ENCODE measurements around the gene PITPNC1.
"Not testable (repeated sequence)": the region's sequence is repeated elsewhere in the genome, so short reads cannot be mapped to it uniquely, and the experiment has no call there.

Gene PITPNC1

GRCh38 chr17:67577429-67578141, 200.5 kb downstream of the PITPNC1 start:
- no peaks in the 10 kb centered on the region for H3K79me2 ChIP-seq (ENCODE audit: control insufficient read depth, insufficient read depth, low read length, unreplicated experiment)
- no peaks in the 10 kb centered on the region for H3K27me3 ChIP-seq (ENCODE audit: insufficient read depth, low read length)
- H3K4me3 ChIP-seq (ENCODE audit: low read depth, low read length) = no peak overlapping the region
- H2AFZ ChIP-seq (ENCODE audit: low read length, unreplicated experiment) = no peak overlapping the region
- no peaks in the 10 kb centered on the region for H3K4me1 ChIP-seq (ENCODE audit: control insufficient read depth, insufficient read depth, low read length, unreplicated experiment)
- no peak overlapping the region for H3K27ac ChIP-seq (ENCODE audit: low read depth, low read length)
- no peaks in the 10 kb centered on the region for H3K36me3 ChIP-seq (ENCODE audit: insufficient read depth, low read length)

GRCh38 chr17:67578142-67578457, 201.0 kb downstream of the PITPNC1 start:
- Histone ChIP-seq H3K79me2 (ENCODE audit: control insufficient read depth, insufficient read depth, low read length, unreplicated experiment) (no peaks in the 10 kb centered on the region), H2AFZ (ENCODE audit: low read length, unreplicated experiment) (no peak overlapping the region), H3K27ac (ENCODE audit: low read depth, low read length) (no peak overlapping the region), H3K36me3 (ENCODE audit: insufficient read depth, low read length) (no peaks in the 10 kb centered on the region), H3K4me1 (ENCODE audit: control insufficient read depth, insufficient read depth, low read length, unreplicated experiment) (no peaks in the 10 kb centered on the region), H3K4me3 (ENCODE audit: low read depth, low read length) (no peak overlapping the region), H3K27me3 (ENCODE audit: insufficient read depth, low read length) (no peaks in the 10 kb centered on the region)

- not testable (repeated sequence) for H3K27me3 ChIP-seq (ENCODE audit: insufficient read depth, low read length); H3K27ac ChIP-seq (ENCODE audit: low read depth, low read length); H3K4me1 ChIP-seq (ENCODE audit: control insufficient read depth, insufficient read depth, low read length, unreplicated experiment); H3K4me3 ChIP-seq (ENCODE audit: low read depth, low read length); H3K36me3 ChIP-seq (ENCODE audit: insufficient read depth, low read length); H2AFZ ChIP-seq (ENCODE audit: low read length, unreplicated experiment); H3K79me2 ChIP-seq (ENCODE audit: control insufficient read depth, insufficient read depth, low read length, unreplicated experiment)
Observed at GRCh38 chr17:67578679-67579405, 201.8 kb downstream of the PITPNC1 start.

DNA sequence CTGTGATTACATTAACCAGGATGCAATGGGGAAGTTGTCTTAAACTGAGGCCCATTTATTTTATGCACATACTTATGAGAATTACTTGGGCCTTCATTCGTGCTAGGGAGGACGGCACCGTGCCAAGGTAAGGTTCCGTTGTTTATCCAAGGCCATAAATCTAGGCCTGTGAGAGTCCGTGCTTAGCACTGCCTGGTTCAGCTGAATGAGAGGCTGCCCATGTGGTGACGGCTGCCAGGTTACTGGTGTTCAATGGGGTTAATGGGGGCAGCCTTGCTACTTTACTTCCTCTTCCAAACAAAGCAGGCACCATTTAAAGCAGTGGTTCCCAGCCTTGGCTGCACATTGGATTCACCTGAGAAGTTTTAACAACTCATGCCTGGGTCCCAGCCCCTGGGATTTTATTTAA, 205.6 kb downstream of the PITPNC1 start:
- H3K79me2 ChIP-seq (ENCODE audit: control insufficient read depth, insufficient read depth, low read length, unreplicated experiment) = no peaks in the 10 kb centered on the region
- H3K36me3 ChIP-seq (ENCODE audit: insufficient read depth, low read length) = no peaks in the 10 kb centered on the region
- no peak overlapping the region for H3K27ac ChIP-seq (ENCODE audit: low read depth, low read length)
- no peak overlapping the region for H2AFZ ChIP-seq (ENCODE audit: low read length, unreplicated experiment)
- no peaks in the 10 kb centered on the region for H3K4me1 ChIP-seq (ENCODE audit: control insufficient read depth, insufficient read depth, low read length, unreplicated experiment)
- no peak overlapping the region for H3K4me3 ChIP-seq (ENCODE audit: low read depth, low read length)
- no peaks in the 10 kb centered on the region for H3K27me3 ChIP-seq (ENCODE audit: insufficient read depth, low read length)

DNA sequence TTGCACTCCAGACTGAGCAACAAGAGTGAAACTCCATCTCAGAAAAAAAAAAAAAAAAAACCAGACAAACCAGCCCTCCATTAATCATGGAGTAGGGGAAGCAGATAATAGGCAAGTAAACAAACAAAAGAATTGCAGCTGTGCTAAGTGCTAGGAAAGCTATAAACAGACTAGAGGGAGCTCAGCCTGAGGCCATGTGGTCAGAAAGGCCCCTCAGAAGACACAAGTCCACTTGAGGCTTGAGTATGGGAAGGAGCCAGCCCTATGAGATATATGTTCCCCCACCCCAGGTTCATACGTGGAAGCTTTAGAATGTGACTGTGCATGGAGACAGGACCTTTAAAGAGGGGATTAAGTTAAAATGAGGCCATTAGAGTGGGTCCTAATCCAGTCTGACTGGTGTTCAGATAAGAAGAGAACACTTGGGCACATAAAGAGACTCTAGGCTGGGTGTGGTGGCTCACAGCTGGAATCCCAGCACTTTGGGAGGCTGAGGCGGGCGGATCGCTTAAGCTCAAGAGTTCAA, 208.1 kb downstream of the PITPNC1 start:
- H3K27me3 ChIP-seq (ENCODE audit: insufficient read depth, low read length) = no peaks in the 10 kb centered on the region

GRCh38 chr17:67588326-67588725, 211.2 kb downstream of the PITPNC1 start:
- Histone ChIP-seq H3K79me2 (ENCODE audit: control insufficient read depth, insufficient read depth, low read length, unreplicated experiment) (no peaks in the 10 kb centered on the region), H3K27ac (ENCODE audit: low read depth, low read length) (no peak overlapping the region), H3K4me3 (ENCODE audit: low read depth, low read length) (no peak overlapping the region), H3K4me1 (ENCODE audit: control insufficient read depth, insufficient read depth, low read length, unreplicated experiment) (no peaks in the 10 kb centered on the region), H3K27me3 (ENCODE audit: insufficient read depth, low read length) (no peaks in the 10 kb centered on the region), H3K36me3 (ENCODE audit: insufficient read depth, low read length) (no peaks in the 10 kb centered on the region), H2AFZ (ENCODE audit: low read length, unreplicated experiment) (no peak overlapping the region)

More for the DNA sequence above, 208.1 kb downstream of the PITPNC1 start:
- no peaks in the 10 kb centered on the region for H3K36me3 ChIP-seq (ENCODE audit: insufficient read depth, low read length)
- H3K4me3 ChIP-seq (ENCODE audit: low read depth, low read length) = no peak overlapping the region
- no peak overlapping the region for H3K27ac ChIP-seq (ENCODE audit: low read depth, low read length)
- H3K4me1 ChIP-seq (ENCODE audit: control insufficient read depth, insufficient read depth, low read length, unreplicated experiment) = no peaks in the 10 kb centered on the region
- no peak overlapping the region for H2AFZ ChIP-seq (ENCODE audit: low read length, unreplicated experiment)
- H3K79me2 ChIP-seq (ENCODE audit: control insufficient read depth, insufficient read depth, low read length, unreplicated experiment) = no peaks in the 10 kb centered on the region

DNA sequence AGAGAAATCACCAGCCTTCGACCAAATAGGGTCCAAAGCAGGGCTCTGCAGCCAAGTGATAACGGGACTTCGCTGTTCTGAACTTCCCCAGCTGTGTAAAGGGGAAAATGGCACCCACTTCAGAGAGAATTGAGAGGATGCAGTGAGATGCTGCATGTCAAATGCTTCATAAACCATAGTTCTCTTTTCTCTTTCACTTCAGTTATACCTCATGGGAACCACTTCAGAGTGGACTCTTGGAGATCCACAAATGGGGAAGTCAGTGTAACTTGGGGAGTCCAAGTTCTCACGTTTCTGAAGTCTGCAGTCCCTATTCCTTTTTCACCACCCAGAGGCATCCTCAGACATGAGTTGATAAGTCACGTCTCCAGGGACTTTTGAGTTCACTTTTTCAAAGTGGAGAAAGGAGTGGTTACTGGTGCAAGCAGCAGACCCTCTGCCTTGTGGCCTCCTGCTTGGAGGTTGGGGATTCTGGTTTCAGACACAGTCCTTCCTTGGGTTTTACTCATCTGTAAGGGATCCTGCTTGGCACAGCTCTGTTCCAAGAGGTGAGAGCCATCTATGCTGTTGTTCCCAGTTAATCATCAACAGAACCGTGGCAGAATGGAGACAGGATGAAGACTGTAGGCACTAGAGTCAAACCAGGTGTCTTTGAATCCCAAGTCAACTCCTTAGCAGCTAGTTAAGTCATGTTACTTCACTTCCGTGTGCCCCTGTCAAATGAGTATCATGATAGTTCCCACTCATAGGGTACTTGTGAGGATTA, 217.2 kb downstream of the PITPNC1 start:
- no peaks in the 10 kb centered on the region for H3K27me3 ChIP-seq (ENCODE audit: insufficient read depth, low read length)
- no peak overlapping the region for H3K27ac ChIP-seq (ENCODE audit: low read depth, low read length)
- no peaks in the 10 kb centered on the region for H3K36me3 ChIP-seq (ENCODE audit: insufficient read depth, low read length)
- H3K4me3 ChIP-seq (ENCODE audit: low read depth, low read length) = no peak overlapping the region
- H2AFZ ChIP-seq (ENCODE audit: low read length, unreplicated experiment) = no peak overlapping the region
- H3K4me1 ChIP-seq (ENCODE audit: control insufficient read depth, insufficient read depth, low read length, unreplicated experiment) = no peaks in the 10 kb centered on the region
- H3K79me2 ChIP-seq (ENCODE audit: control insufficient read depth, insufficient read depth, low read length, unreplicated experiment) = no peaks in the 10 kb centered on the region

- Histone ChIP-seq H3K27me3 (ENCODE audit: insufficient read depth, low read length) (no peaks in the 10 kb centered on the region), H3K36me3 (ENCODE audit: insufficient read depth, low read length) (no peaks in the 10 kb centered on the region), H3K79me2 (ENCODE audit: control insufficient read depth, insufficient read depth, low read length, unreplicated experiment) (no peaks in the 10 kb centered on the region), H2AFZ (ENCODE audit: low read length, unreplicated experiment) (no peak overlapping the region), H3K27ac (ENCODE audit: low read depth, low read length) (no peak overlapping the region), H3K4me1 (ENCODE audit: control insufficient read depth, insufficient read depth, low read length, unreplicated experiment) (no peaks in the 10 kb centered on the region), H3K4me3 (ENCODE audit: low read depth, low read length) (no peak overlapping the region)
Observed at GRCh38 chr17:67600408-67600807, 223.3 kb downstream of the PITPNC1 start.

DNA sequence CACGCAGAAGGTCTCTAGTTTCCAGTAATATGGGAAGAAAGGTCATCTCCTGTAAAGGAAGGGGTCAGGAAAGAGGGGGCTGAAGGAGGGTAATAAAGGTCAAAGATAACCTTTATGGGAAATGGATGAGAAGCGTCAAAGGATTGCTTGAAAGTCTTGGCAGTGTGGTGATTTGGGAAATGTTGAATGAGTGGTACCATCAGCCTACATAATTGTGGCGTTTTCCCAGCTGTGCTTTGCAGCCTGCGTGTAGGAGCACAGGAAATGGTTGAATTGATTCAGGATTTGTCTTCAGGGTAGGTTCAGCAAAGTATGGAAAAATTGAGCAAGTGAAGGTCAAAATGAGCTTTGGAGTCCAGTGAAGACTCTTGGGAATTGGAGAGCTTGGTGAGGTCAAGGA, 224.8 kb downstream of the PITPNC1 start:
- Histone ChIP-seq H3K4me3 (ENCODE audit: low read depth, low read length) (no peak overlapping the region), H3K4me1 (ENCODE audit: control insufficient read depth, insufficient read depth, low read length, unreplicated experiment) (no peaks in the 10 kb centered on the region), H3K27me3 (ENCODE audit: insufficient read depth, low read length) (no peaks in the 10 kb centered on the region), H3K36me3 (ENCODE audit: insufficient read depth, low read length) (no peaks in the 10 kb centered on the region), H3K79me2 (ENCODE audit: control insufficient read depth, insufficient read depth, low read length, unreplicated experiment) (no peaks in the 10 kb centered on the region), H3K27ac (ENCODE audit: low read depth, low read length) (no peak overlapping the region), H2AFZ (ENCODE audit: low read length, unreplicated experiment) (no peak overlapping the region)

GRCh38 chr17:67602444-67602843, 225.4 kb downstream of the PITPNC1 start:
- Histone ChIP-seq H3K27ac (ENCODE audit: low read depth, low read length) (no peak overlapping the region), H3K36me3 (ENCODE audit: insufficient read depth, low read length) (no peaks in the 10 kb centered on the region), H2AFZ (ENCODE audit: low read length, unreplicated experiment) (no peak overlapping the region), H3K79me2 (ENCODE audit: control insufficient read depth, insufficient read depth, low read length, unreplicated experiment) (no peaks in the 10 kb centered on the region), H3K4me1 (ENCODE audit: control insufficient read depth, insufficient read depth, low read length, unreplicated experiment) (no peaks in the 10 kb centered on the region), H3K27me3 (ENCODE audit: insufficient read depth, low read length) (no peaks in the 10 kb centered on the region), H3K4me3 (ENCODE audit: low read depth, low read length) (no peak overlapping the region)

Measured in ACC112 (cell line).